HEK293 (cell line): ENCODE data around the gene FTSJ1.

ENCODE experiments used
- YY1 ChIP-seq: fragments of 450-650 bp; formaldehyde crosslinking; IDR thresholded peaks from 2 replicates; pipeline ENCODE4 v1.5.1; 2018; ENCODE audit warnings: missing biosample characterization, missing genetic modification characterization
- ZNF174 ChIP-seq: fragments of 450-650 bp; formaldehyde crosslinking; IDR thresholded peaks from 2 replicates; pipeline ENCODE4 v1.5.0; 2017; ENCODE audit warnings: missing biosample characterization, mild to moderate bottlenecking, missing genetic modification characterization
- TF ChIP-seq, protein P1 (sequence below): fragments of 450-650 bp; formaldehyde crosslinking; IDR thresholded peaks from 2 replicates; pipeline ENCODE4 v1.5.1; 2016; ENCODE audit warnings: missing biosample characterization, missing genetic modification characterization, low read depth
- TF ChIP-seq, protein P2 (sequence below): fragments of 450-650 bp; formaldehyde crosslinking; IDR thresholded peaks from 2 replicates; pipeline ENCODE4 v1.5.1; 2016; ENCODE audit warnings: missing biosample characterization, missing genetic modification characterization
- TF ChIP-seq, protein P3 (sequence below): fragments of 450-650 bp; formaldehyde crosslinking; IDR thresholded peaks from 2 replicates; pipeline ENCODE4 v1.5.1; 2016; ENCODE audit warnings: missing biosample characterization, missing genetic modification characterization

DNA sequence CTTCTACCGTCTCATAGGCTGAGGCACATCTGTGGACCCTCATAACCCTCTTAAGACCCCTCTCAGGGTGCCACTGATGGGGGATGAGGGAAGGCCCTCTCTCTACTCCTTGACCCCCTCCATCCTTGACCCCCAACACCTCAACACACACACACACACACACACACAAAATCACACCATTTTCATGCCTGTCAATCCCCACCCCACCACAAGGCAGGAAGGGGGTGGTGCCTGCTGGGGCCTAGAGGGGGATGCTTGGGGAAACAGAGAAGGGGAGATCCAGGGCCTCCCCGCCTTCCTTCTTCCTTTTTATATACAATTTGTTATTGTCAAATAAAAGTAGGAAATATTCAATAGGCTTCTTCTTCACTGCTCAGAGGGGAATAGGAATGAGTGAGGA is 44.5 kb downstream of the FTSJ1 start:
- TF ChIP-seq, protein P1, sequence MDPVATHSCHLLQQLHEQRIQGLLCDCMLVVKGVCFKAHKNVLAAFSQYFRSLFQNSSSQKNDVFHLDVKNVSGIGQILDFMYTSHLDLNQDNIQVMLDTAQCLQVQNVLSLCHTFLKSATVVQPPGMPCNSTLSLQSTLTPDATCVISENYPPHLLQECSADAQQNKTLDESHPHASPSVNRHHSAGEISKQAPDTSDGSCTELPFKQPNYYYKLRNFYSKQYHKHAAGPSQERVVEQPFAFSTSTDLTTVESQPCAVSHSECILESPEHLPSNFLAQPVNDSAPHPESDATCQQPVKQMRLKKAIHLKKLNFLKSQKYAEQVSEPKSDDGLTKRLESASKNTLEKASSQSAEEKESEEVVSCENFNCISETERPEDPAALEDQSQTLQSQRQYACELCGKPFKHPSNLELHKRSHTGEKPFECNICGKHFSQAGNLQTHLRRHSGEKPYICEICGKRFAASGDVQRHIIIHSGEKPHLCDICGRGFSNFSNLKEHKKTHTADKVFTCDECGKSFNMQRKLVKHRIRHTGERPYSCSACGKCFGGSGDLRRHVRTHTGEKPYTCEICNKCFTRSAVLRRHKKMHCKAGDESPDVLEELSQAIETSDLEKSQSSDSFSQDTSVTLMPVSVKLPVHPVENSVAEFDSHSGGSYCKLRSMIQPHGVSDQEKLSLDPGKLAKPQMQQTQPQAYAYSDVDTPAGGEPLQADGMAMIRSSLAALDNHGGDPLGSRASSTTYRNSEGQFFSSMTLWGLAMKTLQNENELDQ (tag by site-specific recombination), result no peak
- TF ChIP-seq, protein P2, sequence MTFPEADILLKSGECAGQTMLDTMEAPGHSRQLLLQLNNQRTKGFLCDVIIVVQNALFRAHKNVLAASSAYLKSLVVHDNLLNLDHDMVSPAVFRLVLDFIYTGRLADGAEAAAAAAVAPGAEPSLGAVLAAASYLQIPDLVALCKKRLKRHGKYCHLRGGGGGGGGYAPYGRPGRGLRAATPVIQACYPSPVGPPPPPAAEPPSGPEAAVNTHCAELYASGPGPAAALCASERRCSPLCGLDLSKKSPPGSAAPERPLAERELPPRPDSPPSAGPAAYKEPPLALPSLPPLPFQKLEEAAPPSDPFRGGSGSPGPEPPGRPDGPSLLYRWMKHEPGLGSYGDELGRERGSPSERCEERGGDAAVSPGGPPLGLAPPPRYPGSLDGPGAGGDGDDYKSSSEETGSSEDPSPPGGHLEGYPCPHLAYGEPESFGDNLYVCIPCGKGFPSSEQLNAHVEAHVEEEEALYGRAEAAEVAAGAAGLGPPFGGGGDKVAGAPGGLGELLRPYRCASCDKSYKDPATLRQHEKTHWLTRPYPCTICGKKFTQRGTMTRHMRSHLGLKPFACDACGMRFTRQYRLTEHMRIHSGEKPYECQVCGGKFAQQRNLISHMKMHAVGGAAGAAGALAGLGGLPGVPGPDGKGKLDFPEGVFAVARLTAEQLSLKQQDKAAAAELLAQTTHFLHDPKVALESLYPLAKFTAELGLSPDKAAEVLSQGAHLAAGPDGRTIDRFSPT (tag by site-specific recombination), result no peak
- TF ChIP-seq, protein P3, sequence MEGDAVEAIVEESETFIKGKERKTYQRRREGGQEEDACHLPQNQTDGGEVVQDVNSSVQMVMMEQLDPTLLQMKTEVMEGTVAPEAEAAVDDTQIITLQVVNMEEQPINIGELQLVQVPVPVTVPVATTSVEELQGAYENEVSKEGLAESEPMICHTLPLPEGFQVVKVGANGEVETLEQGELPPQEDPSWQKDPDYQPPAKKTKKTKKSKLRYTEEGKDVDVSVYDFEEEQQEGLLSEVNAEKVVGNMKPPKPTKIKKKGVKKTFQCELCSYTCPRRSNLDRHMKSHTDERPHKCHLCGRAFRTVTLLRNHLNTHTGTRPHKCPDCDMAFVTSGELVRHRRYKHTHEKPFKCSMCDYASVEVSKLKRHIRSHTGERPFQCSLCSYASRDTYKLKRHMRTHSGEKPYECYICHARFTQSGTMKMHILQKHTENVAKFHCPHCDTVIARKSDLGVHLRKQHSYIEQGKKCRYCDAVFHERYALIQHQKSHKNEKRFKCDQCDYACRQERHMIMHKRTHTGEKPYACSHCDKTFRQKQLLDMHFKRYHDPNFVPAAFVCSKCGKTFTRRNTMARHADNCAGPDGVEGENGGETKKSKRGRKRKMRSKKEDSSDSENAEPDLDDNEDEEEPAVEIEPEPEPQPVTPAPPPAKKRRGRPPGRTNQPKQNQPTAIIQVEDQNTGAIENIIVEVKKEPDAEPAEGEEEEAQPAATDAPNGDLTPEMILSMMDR (tag by site-specific recombination), result no peak
- TF ChIP-seq YY1 (tag by site-specific recombination) (no peak), ZNF174 (tag by site-specific recombination) (no peak)
